AML-193 (cell line): ENCODE results near the gene RHEB.

Source experiments
- DNase-seq, 2 experiments: peaks; one replicate each; lab custom pipeline; 2025; lab: John Stamatoyannopoulos, UW

The RHEB gene

GRCh38 chr7:151431768-151432311 is 87.9 kb downstream of the RHEB start:
- DNase-seq: no peak

GRCh38 chr7:151431281-151431767 is 88.4 kb downstream of the RHEB start:
- no peak for DNase-seq

- DNase-seq: no peak
These were observed 89.1 kb downstream of the RHEB start for GRCh38 chr7:151430391-151431205.

- DNase-seq: no peak
These were observed 89.9 kb downstream of the RHEB start for GRCh38 chr7:151429560-151430331.

- no peak for DNase-seq
These were observed 90.5 kb downstream of the RHEB start for GRCh38 chr7:151429237-151429559.

GRCh38 chr7:151428378-151429236 is 91.1 kb downstream of the RHEB start:
- no peak for DNase-seq

GRCh38 chr7:151427705-151428377 is 91.9 kb downstream of the RHEB start:
- DNase-seq: no peak

GRCh38 chr7:151426904-151427704 is 92.6 kb downstream of the RHEB start:
- no peak for DNase-seq

GRCh38 chr7:151426441-151426903 is 93.2 kb downstream of the RHEB start:
- DNase-seq: no peak

GRCh38 chr7:151425670-151426440 is 93.8 kb downstream of the RHEB start:
- DNase-seq: no peak

- no peak for DNase-seq
These were observed 94.9 kb downstream of the RHEB start for GRCh38 chr7:151424799-151425198.

GRCh38 chr7:151423936-151424335 is 95.8 kb downstream of the RHEB start:
- DNase-seq: no peak

- DNase-seq: no peak
These were observed 96.5 kb downstream of the RHEB start for GRCh38 chr7:151423226-151423625.

- DNase-seq: no peak
These were observed 97.5 kb downstream of the RHEB start for GRCh38 chr7:151422212-151422611.

- no peak for DNase-seq
These were observed 99.6 kb downstream of the RHEB start for GRCh38 chr7:151420144-151420543.

GRCh38 chr7:151416941-151417315 is 102.8 kb downstream of the RHEB start:
- no peak for DNase-seq

GRCh38 chr7:151416112-151416940 is 103.4 kb downstream of the RHEB start:
- no peak for DNase-seq
